ENCODE results near the gene FANCD2. TPM values are rescaled to one million over a fixed set of nuclear protein-coding genes. Genes with fewer than 3 reads are reported as not detected.
"Not testable (repeated sequence)": the region's sequence is repeated elsewhere in the genome, so short reads cannot be mapped to it uniquely, and the experiment has no call there.

FANCD2 gene
- total RNA-seq, 1 donor from 2014 or later = 6.5 TPM

- Mint-ChIP-seq H3K4me1 (ENCODE audit: unreplicated experiment) (peaks cover 22% of the 10 kb centered on the region), H3K27me3 (ENCODE audit: unreplicated experiment) (no peaks in the 10 kb centered on the region), H3K27ac (ENCODE audit: unreplicated experiment) (peak overlapping the region; percentile 93), H3K4me3 (ENCODE audit: unreplicated experiment) (peak overlapping the region; percentile 49), H3K9me3 (ENCODE audit: unreplicated experiment) (no peaks in the 10 kb centered on the region), H3K36me3 (ENCODE audit: unreplicated experiment) (peaks cover 5% of the 10 kb centered on the region)
- peak; percentile 87 for DNase-seq (ENCODE audit: extremely low spot score, unreplicated experiment)
- TF ChIP-seq, protein P1, sequence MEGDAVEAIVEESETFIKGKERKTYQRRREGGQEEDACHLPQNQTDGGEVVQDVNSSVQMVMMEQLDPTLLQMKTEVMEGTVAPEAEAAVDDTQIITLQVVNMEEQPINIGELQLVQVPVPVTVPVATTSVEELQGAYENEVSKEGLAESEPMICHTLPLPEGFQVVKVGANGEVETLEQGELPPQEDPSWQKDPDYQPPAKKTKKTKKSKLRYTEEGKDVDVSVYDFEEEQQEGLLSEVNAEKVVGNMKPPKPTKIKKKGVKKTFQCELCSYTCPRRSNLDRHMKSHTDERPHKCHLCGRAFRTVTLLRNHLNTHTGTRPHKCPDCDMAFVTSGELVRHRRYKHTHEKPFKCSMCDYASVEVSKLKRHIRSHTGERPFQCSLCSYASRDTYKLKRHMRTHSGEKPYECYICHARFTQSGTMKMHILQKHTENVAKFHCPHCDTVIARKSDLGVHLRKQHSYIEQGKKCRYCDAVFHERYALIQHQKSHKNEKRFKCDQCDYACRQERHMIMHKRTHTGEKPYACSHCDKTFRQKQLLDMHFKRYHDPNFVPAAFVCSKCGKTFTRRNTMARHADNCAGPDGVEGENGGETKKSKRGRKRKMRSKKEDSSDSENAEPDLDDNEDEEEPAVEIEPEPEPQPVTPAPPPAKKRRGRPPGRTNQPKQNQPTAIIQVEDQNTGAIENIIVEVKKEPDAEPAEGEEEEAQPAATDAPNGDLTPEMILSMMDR (IDR thresholded peaks at IDR 0.05) = no peak
These were observed 10.8 kb upstream of the FANCD2 start for GRCh38 chr3:10015461-10015904.

- H3K27ac Mint-ChIP-seq (ENCODE audit: unreplicated experiment) = no peak overlapping the region
- no peaks in the 10 kb centered on the region for H3K27me3 Mint-ChIP-seq (ENCODE audit: unreplicated experiment)
- peaks cover 19% of the 10 kb centered on the region for H3K4me1 Mint-ChIP-seq (ENCODE audit: unreplicated experiment)
- TF ChIP-seq, protein P1 (IDR thresholded peaks at IDR 0.05) = no peak
- no peak overlapping the region for H3K4me3 Mint-ChIP-seq (ENCODE audit: unreplicated experiment)
- peak; percentile 75 for DNase-seq (ENCODE audit: extremely low spot score, unreplicated experiment)
- peaks cover 11% of the 10 kb centered on the region for H3K36me3 Mint-ChIP-seq (ENCODE audit: unreplicated experiment)
- H3K9me3 Mint-ChIP-seq (ENCODE audit: unreplicated experiment) = no peaks in the 10 kb centered on the region
These were observed 8.5 kb upstream of the FANCD2 start for GRCh38 chr3:10017636-10018292.

DNA sequence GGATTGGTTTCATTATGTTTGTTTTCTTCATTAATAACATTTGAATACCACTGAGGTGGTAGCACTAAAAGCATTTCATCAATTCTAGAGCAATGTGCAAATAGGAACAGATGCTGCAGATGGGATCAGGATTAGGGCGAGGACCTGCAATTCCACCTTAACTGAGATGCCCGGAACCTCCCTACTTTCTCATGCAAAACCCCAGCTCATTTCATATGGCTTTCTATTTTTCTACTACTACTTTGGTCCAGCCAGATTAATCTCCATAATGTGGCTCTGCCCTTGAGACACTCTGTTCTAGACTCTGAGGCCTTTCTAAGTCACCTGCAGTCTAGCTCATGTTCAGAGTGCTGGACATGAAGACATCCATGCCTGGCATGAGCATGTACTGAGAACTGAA lies 7.4 kb upstream of the FANCD2 start:
- DNase-seq (ENCODE audit: extremely low spot score, unreplicated experiment); H3K27ac Mint-ChIP-seq (ENCODE audit: unreplicated experiment): not testable (repeated sequence)

GRCh38 chr3:10019326-10019725 lies 6.9 kb upstream of the FANCD2 start:
- no peaks in the 10 kb centered on the region for H3K27me3 Mint-ChIP-seq (ENCODE audit: unreplicated experiment)
- TF ChIP-seq, protein P1 (IDR thresholded peaks at IDR 0.05) = no peak
- H3K27ac Mint-ChIP-seq (ENCODE audit: unreplicated experiment) = no peak overlapping the region
- no peaks in the 10 kb centered on the region for H3K9me3 Mint-ChIP-seq (ENCODE audit: unreplicated experiment)
- peaks cover 22% of the 10 kb centered on the region for H3K4me1 Mint-ChIP-seq (ENCODE audit: unreplicated experiment)
- H3K36me3 Mint-ChIP-seq (ENCODE audit: unreplicated experiment) = peaks cover 15% of the 10 kb centered on the region
- no peak for DNase-seq (ENCODE audit: extremely low spot score, unreplicated experiment)
- H3K4me3 Mint-ChIP-seq (ENCODE audit: unreplicated experiment) = no peak overlapping the region

More for the DNA sequence above, 7.4 kb upstream of the FANCD2 start:
- not testable (repeated sequence) for H3K9me3 Mint-ChIP-seq (ENCODE audit: unreplicated experiment); H3K27me3 Mint-ChIP-seq (ENCODE audit: unreplicated experiment); H3K4me3 Mint-ChIP-seq (ENCODE audit: unreplicated experiment)
- Mint-ChIP-seq H3K36me3 (ENCODE audit: unreplicated experiment) (peaks cover 15% of the 10 kb centered on the region), H3K4me1 (ENCODE audit: unreplicated experiment) (peaks cover 19% of the 10 kb centered on the region)

DNA sequence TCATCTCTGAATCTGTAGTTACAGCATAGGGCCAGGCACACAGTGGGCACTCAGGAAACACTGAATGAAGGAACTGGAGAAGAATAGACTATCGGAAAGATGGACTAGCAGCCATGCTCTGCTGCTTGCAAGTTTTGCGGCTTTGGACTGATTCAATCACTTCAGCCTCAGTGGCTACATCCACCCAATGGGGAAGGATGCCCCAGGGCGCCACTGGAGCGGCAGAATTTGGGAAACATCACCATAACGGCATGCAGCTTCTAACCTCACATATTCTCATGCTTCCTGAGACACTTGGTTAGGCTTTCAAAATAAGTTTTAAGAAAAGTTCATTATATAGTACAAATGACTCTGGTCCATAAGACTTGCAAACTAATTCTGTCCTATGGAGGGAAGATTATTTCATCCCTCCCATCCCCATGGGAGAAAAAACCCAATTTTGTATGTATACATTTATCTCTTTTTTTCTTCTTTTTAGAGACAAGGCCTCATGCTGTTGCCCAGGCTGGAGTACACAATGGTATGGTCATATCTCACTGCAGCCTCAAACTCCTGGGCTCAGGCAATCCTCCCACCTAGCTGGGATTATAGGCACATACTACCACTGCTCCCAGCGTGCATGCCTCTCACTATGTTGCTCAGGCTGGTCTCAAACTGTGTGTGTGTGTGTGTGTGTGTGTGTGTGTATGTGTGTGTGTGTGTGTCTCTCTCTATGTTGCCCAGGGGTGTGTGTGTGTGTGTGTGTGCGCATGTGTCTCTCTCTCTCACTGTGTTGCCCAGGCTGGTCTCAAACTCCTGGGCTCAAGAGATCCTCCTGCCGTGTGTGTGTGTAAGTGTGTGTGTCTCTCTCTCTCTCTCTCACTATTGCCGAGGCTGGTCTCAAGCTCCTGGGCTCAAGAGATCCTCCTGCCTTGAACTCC lies 4.1 kb upstream of the FANCD2 start:
- TF ChIP-seq, protein P1 (IDR thresholded peaks at IDR 0.05) = no peak
- no peak for DNase-seq (ENCODE audit: extremely low spot score, unreplicated experiment)
- Mint-ChIP-seq H3K36me3 (ENCODE audit: unreplicated experiment) (peaks cover 15% of the 10 kb centered on the region), H3K27me3 (ENCODE audit: unreplicated experiment) (no peaks in the 10 kb centered on the region), H3K4me1 (ENCODE audit: unreplicated experiment) (peaks cover 20% of the 10 kb centered on the region), H3K9me3 (ENCODE audit: unreplicated experiment) (no peaks in the 10 kb centered on the region), H3K4me3 (ENCODE audit: unreplicated experiment) (no peak overlapping the region), H3K27ac (ENCODE audit: unreplicated experiment) (no peak overlapping the region)
